Measurements from ENCODE around the gene MYO3B.
A peak's percentile ranks its signal among the peaks of the same experiment; 100 is the strongest.
"Not testable (repeated sequence)": the region's sequence is repeated elsewhere in the genome, so short reads cannot be mapped to it uniquely, and the experiment has no call there.

MYO3B gene

GRCh38 chr2:170344663-170345346 lies 166.9 kb downstream of the MYO3B start:
- DNase-seq: no peak

GRCh38 chr2:170345607-170346006 lies 167.7 kb downstream of the MYO3B start:
- no peak for DNase-seq

- not testable (repeated sequence) for DNase-seq
These were observed 171.3 kb downstream of the MYO3B start for GRCh38 chr2:170349269-170349668.

GRCh38 chr2:170350929-170351826 lies 173.2 kb downstream of the MYO3B start:
- no peak for DNase-seq

GRCh38 chr2:170353723-170354122 lies 175.8 kb downstream of the MYO3B start:
- no peak for DNase-seq

GRCh38 chr2:170354388-170354787 lies 176.4 kb downstream of the MYO3B start:
- no peak for DNase-seq

GRCh38 chr2:170354855-170355780 lies 177.2 kb downstream of the MYO3B start:
- DNase-seq: no peak

GRCh38 chr2:170359466-170359865 lies 181.5 kb downstream of the MYO3B start:
- DNase-seq: no peak

- DNase-seq: no peak
These were observed 182.7 kb downstream of the MYO3B start for GRCh38 chr2:170360546-170361089.

- DNase-seq: peak; percentile 54
These were observed 183.4 kb downstream of the MYO3B start for GRCh38 chr2:170361090-170361936.

- DNase-seq: peak; percentile 29
These were observed 184.4 kb downstream of the MYO3B start for GRCh38 chr2:170362313-170362870.

GRCh38 chr2:170362871-170363631 lies 185.1 kb downstream of the MYO3B start:
- peak; percentile 65 for DNase-seq

- no peak for DNase-seq
These were observed 187.1 kb downstream of the MYO3B start for GRCh38 chr2:170365003-170365402.

GRCh38 chr2:170365686-170366085 lies 187.7 kb downstream of the MYO3B start:
- DNase-seq: no peak

- DNase-seq: no peak
These were observed 190.4 kb downstream of the MYO3B start for GRCh38 chr2:170368370-170368769.

GRCh38 chr2:170369228-170369627 lies 191.3 kb downstream of the MYO3B start:
- no peak for DNase-seq

- DNase-seq: no peak
These were observed 191.9 kb downstream of the MYO3B start for GRCh38 chr2:170369894-170370293.

GRCh38 chr2:170371231-170371998 lies 193.5 kb downstream of the MYO3B start:
- DNase-seq: no peak

GRCh38 chr2:170375192-170375591 lies 197.2 kb downstream of the MYO3B start:
- DNase-seq: no peak

All from stimulated activated CD4-positive, alpha-beta T cell treated with anti-CD3 and anti-CD28 coated beads, Interleukin-1b, Interleukin-23, amount 100 ng/mL, for 48 hours (primary cell).